Epithelial cell of esophagus (primary cell): ENCODE data around the gene FRAT1.

Experiments used
- DNase-seq: peaks from one replicate; pipeline ENCODE4 v3.0.0; 2010; ENCODE audit warnings: low read depth
- H3K4me3 ChIP-seq: 2 replicates; pipeline ENCODE4 v1.5.1; 2011; ENCODE audit warnings: mild to moderate bottlenecking, low read length, control low read depth
- CTCF ChIP-seq: IDR thresholded peaks from 2 replicates; pipeline ENCODE4 v1.5.1; 2011; ENCODE audit warnings: low read depth, mild to moderate bottlenecking, low read length, control low read depth, inconsistent platforms; ENCODE audit not compliant: insufficient read depth; ENCODE audit errors: missing control alignments

FRAT1 gene

GRCh38 chr10:97311111-97311626, 7.9 kb upstream of the FRAT1 start:
- DNase-seq, result no peak
- no peak overlapping the region for H3K4me3 ChIP-seq
- TF ChIP-seq CTCF, result no peak

- no peak for DNase-seq
- TF ChIP-seq CTCF, result no peak
- H3K4me3 ChIP-seq, result no peak overlapping the region
Measured at GRCh38 chr10:97312897-97313296, 6.2 kb upstream of the FRAT1 start.

GRCh38 chr10:97314671-97315070, 4.4 kb upstream of the FRAT1 start:
- no peak overlapping the region for H3K4me3 ChIP-seq
- DNase-seq, result peak; percentile 66
- no peak for TF ChIP-seq CTCF

- TF ChIP-seq CTCF, result no peak
- H3K4me3 ChIP-seq, result peak overlapping the region; percentile 69
- DNase-seq, result peak; percentile 32
Measured at GRCh38 chr10:97319671-97320479, 804 bp downstream of the FRAT1 start.

GRCh38 chr10:97320480-97321031, 1.5 kb downstream of the FRAT1 start:
- TF ChIP-seq CTCF, result no peak
- H3K4me3 ChIP-seq, result peak overlapping the region; percentile 45

GRCh38 chr10:97321032-97321803, 2.1 kb downstream of the FRAT1 start:
- no peak for TF ChIP-seq CTCF
- no peak overlapping the region for H3K4me3 ChIP-seq
- DNase-seq, result no peak

More at GRCh38 chr10:97320480-97321031, 1.5 kb downstream of the FRAT1 start:
- DNase-seq, result no peak
